Activated T-cell treated with anti-CD3 and anti-CD28 coated beads, Interleukin-2, amount 50 U/mL, for 72 hours (primary cell): ENCODE results near the gene SPTBN5. TPM values are rescaled to one million over a fixed set of nuclear protein-coding genes. Genes with fewer than 3 reads are reported as not detected.

Experiments used
- ATAC-seq, 2 donors: fragments of 150-1000 bp; cut with Tn5 transposase; replicated peaks in 1 of 2; 2 replicates each; pipeline ENCODE4 v1.10.0; 2021; ENCODE audit warnings: moderate library complexity in 2 of 2, mild to moderate bottlenecking in 1 of 2
- DNase-seq, 2 donors: peaks; one replicate each; pipeline ENCODE4 v3.0.0; 2021 to 2022; ENCODE audit warnings: mixed read lengths in 1 of 2
- H3K27ac Mint-ChIP-seq: one replicate; pipeline ENCODE4 v1.8.0; 2022; ENCODE audit warnings: mild to moderate bottlenecking, moderate library complexity, mixed read lengths
- H3K27me3 Mint-ChIP-seq: one replicate; pipeline ENCODE4 v1.8.0; 2022; ENCODE audit warnings: low read depth, mixed read lengths
- H3K36me3 Mint-ChIP-seq, 2 donors: one replicate each; pipeline ENCODE4 v1.8.0; 2022; ENCODE audit warnings: mixed read lengths in 2 of 2, mild to moderate bottlenecking in 1 of 2; ENCODE audit not compliant: insufficient read depth in 2 of 2
- H3K4me1 Mint-ChIP-seq: one replicate; pipeline ENCODE4 v1.8.0; 2022; ENCODE audit warnings: low read depth, mixed read lengths
- H3K4me3 Mint-ChIP-seq, 2 donors: one replicate each; pipeline ENCODE4 v1.8.0; 2022; ENCODE audit warnings: mild to moderate bottlenecking in 2 of 2, mixed read lengths in 2 of 2, moderate library complexity in 2 of 2
- H3K9me3 Mint-ChIP-seq, 2 donors: one replicate each; pipeline ENCODE4 v1.8.0; 2022; ENCODE audit warnings: mixed read lengths in 2 of 2
- total RNA-seq, 2 donors: library from RNA; stranded (reverse); gene quantifications; one replicate each; pipeline ENCODE4 v1.2.3, GENCODE V29; 2022

Gene SPTBN5
- total RNA-seq, 2 donors from 2014 or later = 0.41 to 1.7 TPM

- H3K36me3 Mint-ChIP-seq = peaks cover 1 to 2% of the 10 kb centered on the region in 2 donors
- no peaks in the 10 kb centered on the region for H3K27me3 Mint-ChIP-seq
- H3K9me3 Mint-ChIP-seq = no peaks in the 10 kb centered on the region
- DNase-seq (no peak), ATAC-seq (no peak)
- H3K4me3 Mint-ChIP-seq = no peak overlapping the region
- no peak overlapping the region for H3K27ac Mint-ChIP-seq
- H3K4me1 Mint-ChIP-seq = peaks cover 71% of the 10 kb centered on the region
Observed at GRCh38 chr15:41932511-41933289, 38.8 kb upstream of the SPTBN5 start.

DNA sequence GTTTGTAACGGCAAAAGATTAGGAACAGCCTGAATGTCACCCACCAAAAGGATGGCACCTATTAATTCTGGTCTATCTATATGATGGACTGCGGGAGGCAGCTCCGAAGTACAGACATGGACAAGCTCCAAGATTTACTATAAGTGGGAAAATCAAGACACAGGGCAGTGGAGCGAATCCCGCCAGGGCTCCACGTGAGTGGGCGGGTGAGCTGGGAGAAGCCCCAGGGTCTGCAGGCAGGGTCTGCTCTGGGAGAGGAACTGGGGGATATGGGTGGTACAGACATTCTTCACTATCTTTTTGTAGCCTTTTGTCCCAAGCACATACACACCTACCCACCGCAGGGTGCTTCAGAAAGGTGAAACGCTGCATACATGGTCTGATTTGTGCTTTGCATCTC lies 38.2 kb upstream of the SPTBN5 start:
- Mint-ChIP-seq H3K4me1 (peaks cover 70% of the 10 kb centered on the region), H3K4me3 (no peak overlapping the region), H3K9me3 (no peaks in the 10 kb centered on the region), H3K27me3 (no peaks in the 10 kb centered on the region), H3K27ac (no peak overlapping the region), H3K36me3 (peaks cover 1 to 2% of the 10 kb centered on the region in 2 donors)
- DNase-seq (no peak), ATAC-seq (no peak)

GRCh38 chr15:41930867-41931222 lies 37.0 kb upstream of the SPTBN5 start:
- no peaks in the 10 kb centered on the region for H3K27me3 Mint-ChIP-seq
- peaks cover 1 to 2% of the 10 kb centered on the region in 2 donors for H3K36me3 Mint-ChIP-seq
- H3K4me3 Mint-ChIP-seq = no peak overlapping the region
- no peak for ATAC-seq
- no peak for DNase-seq
- H3K27ac Mint-ChIP-seq = no peak overlapping the region
- H3K9me3 Mint-ChIP-seq = no peaks in the 10 kb centered on the region
- H3K4me1 Mint-ChIP-seq = peaks cover 67% of the 10 kb centered on the region

- Mint-ChIP-seq H3K36me3 (peaks cover 0 to 2% of the 10 kb centered on the region in 2 donors), H3K9me3 (no peaks in the 10 kb centered on the region), H3K4me3 (no peak overlapping the region), H3K27ac (no peak overlapping the region), H3K4me1 (peaks cover 62% of the 10 kb centered on the region), H3K27me3 (no peaks in the 10 kb centered on the region)
- DNase-seq = no peak
- ATAC-seq = no peak
Observed at GRCh38 chr15:41930221-41930866, 36.5 kb upstream of the SPTBN5 start.

- Mint-ChIP-seq H3K4me3 (no peak overlapping the region), H3K36me3 (peaks cover 2% of the 10 kb centered on the region in 2 donors), H3K9me3 (no peaks in the 10 kb centered on the region), H3K4me1 (peaks cover 48% of the 10 kb centered on the region), H3K27ac (peak overlapping the region; percentile 20), H3K27me3 (no peaks in the 10 kb centered on the region)
- DNase-seq (no peak), ATAC-seq (peak in 1 of 2 donors; percentile 25)
Observed at GRCh38 chr15:41928637-41929620, 35.1 kb upstream of the SPTBN5 start.

GRCh38 chr15:41928100-41928499 lies 34.2 kb upstream of the SPTBN5 start:
- Mint-ChIP-seq H3K4me1 (peaks cover 41% of the 10 kb centered on the region), H3K36me3 (peaks cover 2% of the 10 kb centered on the region in 2 donors), H3K27ac (no peak overlapping the region), H3K4me3 (no peak overlapping the region), H3K9me3 (no peaks in the 10 kb centered on the region), H3K27me3 (no peaks in the 10 kb centered on the region)
- ATAC-seq (no peak), DNase-seq (no peak)

GRCh38 chr15:41927536-41927935 lies 33.7 kb upstream of the SPTBN5 start:
- Mint-ChIP-seq H3K9me3 (no peaks in the 10 kb centered on the region), H3K4me3 (no peak overlapping the region), H3K36me3 (peaks cover 2% of the 10 kb centered on the region in 2 donors), H3K27me3 (no peaks in the 10 kb centered on the region), H3K4me1 (peaks cover 38% of the 10 kb centered on the region), H3K27ac (no peak overlapping the region)
- no peak for DNase-seq
- ATAC-seq = no peak

GRCh38 chr15:41926185-41927056 lies 32.6 kb upstream of the SPTBN5 start:
- H3K27ac Mint-ChIP-seq = peak overlapping the region; percentile 84
- ATAC-seq = no peak
- peaks cover 29% of the 10 kb centered on the region for H3K4me1 Mint-ChIP-seq
- H3K9me3 Mint-ChIP-seq = no peaks in the 10 kb centered on the region
- peaks cover 0 to 2% of the 10 kb centered on the region in 2 donors for H3K36me3 Mint-ChIP-seq
- DNase-seq = no peak
- no peak overlapping the region for H3K4me3 Mint-ChIP-seq
- no peaks in the 10 kb centered on the region for H3K27me3 Mint-ChIP-seq

DNA sequence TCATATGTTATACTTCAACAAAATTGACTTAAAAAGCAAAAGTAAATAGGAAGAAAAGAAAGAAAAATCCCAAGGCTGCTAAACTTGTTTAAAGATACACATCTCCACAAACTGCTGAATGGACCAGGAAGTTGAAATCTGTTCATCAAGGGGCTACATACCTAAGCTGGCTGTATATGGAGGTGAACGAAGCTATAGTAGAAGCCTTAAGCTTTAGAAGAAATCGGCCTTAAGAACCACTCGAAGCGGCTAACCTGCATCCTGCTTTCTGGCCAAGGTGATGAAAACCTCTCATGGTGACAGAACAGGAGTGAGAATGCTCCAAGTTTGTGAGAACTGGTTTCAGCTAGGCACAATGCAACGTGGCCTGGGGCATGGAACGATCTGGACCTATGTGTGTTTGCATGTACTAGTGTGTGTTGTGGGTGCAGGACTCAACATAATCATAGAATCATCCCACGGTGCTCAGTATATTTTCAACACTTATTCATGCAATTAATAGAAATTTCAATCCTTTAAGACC lies 31.3 kb upstream of the SPTBN5 start:
- Mint-ChIP-seq H3K4me3 (no peak overlapping the region), H3K27ac (no peak overlapping the region), H3K4me1 (peaks cover 24% of the 10 kb centered on the region), H3K36me3 (peaks cover 0 to 2% of the 10 kb centered on the region in 2 donors), H3K27me3 (no peaks in the 10 kb centered on the region), H3K9me3 (no peaks in the 10 kb centered on the region)
- ATAC-seq (no peak), DNase-seq (no peak)

DNA sequence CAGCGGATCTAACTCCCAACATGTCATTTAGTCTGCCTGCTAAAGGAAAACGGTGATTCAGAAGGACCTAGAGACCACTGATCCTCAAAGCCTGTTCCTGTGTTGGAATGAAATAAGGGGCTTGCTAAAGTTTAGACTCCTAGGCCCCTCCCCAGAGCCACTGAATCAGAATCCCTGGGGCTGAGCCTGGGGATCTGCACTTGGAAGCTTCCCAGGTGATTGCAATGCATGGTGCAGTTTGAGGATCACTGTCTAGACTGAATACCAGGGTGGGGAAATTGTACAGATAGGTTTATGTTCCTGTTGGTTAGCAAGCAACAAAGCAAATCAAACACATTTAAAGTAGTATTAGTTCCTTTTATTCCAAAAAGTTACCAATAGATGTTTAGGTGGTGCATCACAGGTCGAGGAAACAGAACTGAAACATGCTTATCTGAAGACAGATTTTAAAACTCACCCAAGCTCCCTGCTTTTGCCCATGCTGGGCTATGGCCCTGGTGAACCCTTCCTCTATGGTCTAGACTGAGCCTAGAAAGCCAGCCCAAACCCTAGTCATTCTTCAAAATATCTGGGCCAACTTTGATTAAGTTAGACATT lies 29.6 kb upstream of the SPTBN5 start:
- ATAC-seq (no peak), DNase-seq (no peak)
- Mint-ChIP-seq H3K4me3 (no peak overlapping the region), H3K4me1 (peaks cover 20% of the 10 kb centered on the region), H3K9me3 (no peaks in the 10 kb centered on the region), H3K36me3 (peaks cover 2 to 3% of the 10 kb centered on the region in 2 donors), H3K27ac (no peak overlapping the region), H3K27me3 (no peaks in the 10 kb centered on the region)

DNA sequence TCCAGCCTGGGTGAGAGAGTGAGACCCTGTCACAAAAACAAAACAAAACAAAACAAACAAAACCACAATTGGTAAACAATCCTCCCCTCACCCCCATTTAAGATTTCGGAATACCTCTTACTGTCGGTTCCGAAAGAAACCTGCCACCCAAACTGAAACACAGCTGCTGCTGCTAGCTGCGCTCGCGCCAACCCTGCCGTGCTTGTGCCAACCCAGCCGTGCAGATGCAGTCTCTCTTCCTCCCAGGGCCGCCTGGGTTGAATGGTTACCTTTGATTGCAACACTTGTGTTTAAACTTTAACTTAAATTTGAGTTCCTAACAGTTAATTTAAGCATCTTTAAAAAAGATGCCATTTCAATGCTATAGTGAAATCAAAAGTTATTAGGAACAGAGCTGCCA lies 28.5 kb upstream of the SPTBN5 start:
- DNase-seq (no peak), ATAC-seq (no peak)
- Mint-ChIP-seq H3K9me3 (no peaks in the 10 kb centered on the region), H3K27me3 (no peaks in the 10 kb centered on the region), H3K27ac (no peak overlapping the region), H3K4me3 (no peak overlapping the region), H3K36me3 (peaks cover 2 to 3% of the 10 kb centered on the region in 2 donors), H3K4me1 (peaks cover 14% of the 10 kb centered on the region)

GRCh38 chr15:41921639-41922038 lies 27.8 kb upstream of the SPTBN5 start:
- H3K27ac Mint-ChIP-seq = no peak overlapping the region
- DNase-seq = no peak
- H3K9me3 Mint-ChIP-seq = no peaks in the 10 kb centered on the region
- H3K4me1 Mint-ChIP-seq = peaks cover 11% of the 10 kb centered on the region
- no peak overlapping the region for H3K4me3 Mint-ChIP-seq
- no peaks in the 10 kb centered on the region for H3K27me3 Mint-ChIP-seq
- H3K36me3 Mint-ChIP-seq = peaks cover 2 to 4% of the 10 kb centered on the region in 2 donors
- no peak for ATAC-seq
